ENCODE data around the gene FANCC.

The FANCC gene

GRCh38 chr9:95067057-95067456 is 250.5 kb downstream of the FANCC start:
- H3K4me3 ChIP-seq (ENCODE audit: low read length) = no peak overlapping the region
- TF ChIP-seq CTCF (conservative IDR thresholded peaks at IDR 0.05; ENCODE audit: low read depth, low read length) = no peak
- no peak for DNase-seq (ENCODE audit: low read depth)

- no peak overlapping the region for H3K4me3 ChIP-seq (ENCODE audit: low read length)
- no peak for DNase-seq (ENCODE audit: low read depth)
- TF ChIP-seq CTCF (conservative IDR thresholded peaks at IDR 0.05; ENCODE audit: low read depth, low read length) = no peak
Measured at GRCh38 chr9:95065224-95065623, 252.3 kb downstream of the FANCC start.

- no peak for DNase-seq (ENCODE audit: low read depth)
- no peak for TF ChIP-seq CTCF (conservative IDR thresholded peaks at IDR 0.05; ENCODE audit: low read depth, low read length)
- no peak overlapping the region for H3K4me3 ChIP-seq (ENCODE audit: low read length)
Measured at GRCh38 chr9:95063300-95063699, 254.2 kb downstream of the FANCC start.

- DNase-seq (ENCODE audit: low read depth) = no peak
- no peak overlapping the region for H3K4me3 ChIP-seq (ENCODE audit: low read length)
- no peak for TF ChIP-seq CTCF (conservative IDR thresholded peaks at IDR 0.05; ENCODE audit: low read depth, low read length)
Measured at GRCh38 chr9:95062596-95063065, 254.9 kb downstream of the FANCC start.

- no peak for DNase-seq (ENCODE audit: low read depth)
- TF ChIP-seq CTCF (conservative IDR thresholded peaks at IDR 0.05; ENCODE audit: low read depth, low read length) = no peak
- no peak overlapping the region for H3K4me3 ChIP-seq (ENCODE audit: low read length)
Measured at GRCh38 chr9:95061916-95062595, 255.5 kb downstream of the FANCC start.

- H3K4me3 ChIP-seq (ENCODE audit: low read length) = no peak overlapping the region
- TF ChIP-seq CTCF (conservative IDR thresholded peaks at IDR 0.05; ENCODE audit: low read depth, low read length) = no peak
- no peak for DNase-seq (ENCODE audit: low read depth)
Measured at GRCh38 chr9:95060916-95061315, 256.6 kb downstream of the FANCC start.

GRCh38 chr9:95060234-95060633 is 257.3 kb downstream of the FANCC start:
- no peak overlapping the region for H3K4me3 ChIP-seq (ENCODE audit: low read length)
- no peak for DNase-seq (ENCODE audit: low read depth)
- TF ChIP-seq CTCF (conservative IDR thresholded peaks at IDR 0.05; ENCODE audit: low read depth, low read length) = no peak

Measured in retinal pigment epithelial cell (primary cell).